Stimulated activated naive B cell treated with anti-CD40 and anti-IgM and Interleukin-4, amounts not matched to agents 10 μg/mL and 1 μg/mL and 100 μg/mL, for 72 hours (primary cell): Measurements from ENCODE around the gene VAMP2.
"Not testable (repeated sequence)": the region's sequence is repeated elsewhere in the genome, so short reads cannot be mapped to it uniquely, and the experiment has no call there.

Source experiments
- ATAC-seq, 2 donors: fragments of 150-1000 bp; cut with Tn5 transposase; replicated peaks; 2 replicates each; pipeline ENCODE4 v1.10.0; 2021; ENCODE audit warnings: moderate library complexity in 1 of 2
- DNase-seq: peaks from one replicate; pipeline ENCODE4 v3.0.0; 2021
- H3K27ac Mint-ChIP-seq: one replicate; pipeline ENCODE4 v1.8.0; 2022; ENCODE audit warnings: mild to moderate bottlenecking, mixed read lengths
- H3K27me3 Mint-ChIP-seq, 2 donors: one replicate each; pipeline ENCODE4 v1.8.0; 2022; ENCODE audit warnings: mixed read lengths in 2 of 2
- H3K36me3 Mint-ChIP-seq, 2 donors: one replicate each; pipeline ENCODE4 v1.8.0; 2022; ENCODE audit warnings: mixed read lengths in 2 of 2, mild to moderate bottlenecking in 1 of 2
- H3K4me1 Mint-ChIP-seq, 2 donors: one replicate each; pipeline ENCODE4 v1.8.0; 2022; ENCODE audit warnings: mixed read lengths in 2 of 2, mild to moderate bottlenecking in 1 of 2
- H3K4me3 Mint-ChIP-seq, 2 donors: one replicate each; pipeline ENCODE4 v1.8.0; 2022; ENCODE audit warnings: mild to moderate bottlenecking in 2 of 2, mixed read lengths in 2 of 2, moderate library complexity in 1 of 2
- H3K9me3 Mint-ChIP-seq, 2 donors: one replicate each; pipeline ENCODE4 v1.8.0; 2022; ENCODE audit warnings: mixed read lengths in 2 of 2, mild to moderate bottlenecking in 1 of 2

Gene VAMP2

DNA sequence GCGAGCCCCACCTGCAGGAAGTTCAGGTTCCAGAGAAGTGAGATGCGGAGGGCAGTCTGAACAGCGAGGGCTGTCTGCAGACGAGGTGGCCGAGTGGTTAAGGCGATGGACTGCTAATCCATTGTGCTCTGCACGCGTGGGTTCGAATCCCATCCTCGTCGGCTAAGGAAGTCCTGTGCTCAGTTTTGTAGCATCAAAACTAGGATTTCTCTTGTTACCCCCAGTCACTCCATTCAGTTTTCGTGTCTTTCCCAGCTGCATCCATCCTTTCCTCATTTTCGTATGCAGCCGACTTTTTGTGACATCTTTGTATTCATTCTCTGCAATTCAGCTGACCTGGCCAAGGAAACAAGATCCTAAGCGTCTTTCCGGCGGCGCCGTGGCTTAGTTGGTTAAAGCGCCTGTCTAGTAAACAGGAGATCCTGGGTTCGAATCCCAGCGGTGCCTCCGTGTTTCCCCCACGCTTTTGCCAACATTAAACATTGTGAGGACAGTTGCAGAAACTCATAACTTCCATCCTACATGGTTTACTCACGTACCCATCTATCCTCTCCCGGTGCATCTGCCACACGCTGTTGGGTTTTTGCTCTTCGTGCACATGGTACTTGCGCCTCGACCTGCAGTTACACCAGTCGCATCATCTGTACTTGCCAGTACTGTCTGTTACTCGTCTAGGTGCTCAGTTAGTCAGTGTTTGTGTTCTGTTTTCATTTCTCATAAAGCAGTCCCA lies 24.2 kb upstream of the VAMP2 start:
- peak; percentile 52 to 60 for ATAC-seq
- H3K27ac Mint-ChIP-seq, result no peak overlapping the region
- H3K4me3 Mint-ChIP-seq, result no peak overlapping the region

DNA sequence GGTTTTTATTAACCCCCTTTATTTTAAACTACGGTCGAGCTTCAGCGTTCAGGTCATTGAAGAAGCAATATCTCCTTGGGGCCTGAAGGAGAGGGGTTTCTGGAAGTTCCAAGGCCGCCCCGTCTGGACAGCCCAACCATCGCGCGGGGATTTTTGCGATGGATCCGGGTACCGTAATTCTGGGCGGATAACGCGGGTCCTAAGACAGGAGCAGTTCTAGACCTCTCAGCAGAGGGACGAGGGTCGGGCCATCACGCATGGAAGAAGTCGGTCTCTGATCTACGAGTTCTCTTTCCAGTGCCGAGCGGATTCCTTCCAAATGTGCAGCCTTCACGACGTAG lies 23.7 kb upstream of the VAMP2 start:
- peak; percentile 14 to 19 for ATAC-seq
- no peak overlapping the region for H3K4me3 Mint-ChIP-seq
- DNase-seq, result no peak

More for the DNA sequence above, 24.2 kb upstream of the VAMP2 start:
- Mint-ChIP-seq H3K9me3 (no peaks in the 10 kb centered on the region), H3K4me1 (peaks cover 12 to 23% of the 10 kb centered on the region in 2 donors), H3K36me3 (no peaks in the 10 kb centered on the region), H3K27me3 (no peaks in the 10 kb centered on the region)
- peak; percentile 93 for DNase-seq

DNA sequence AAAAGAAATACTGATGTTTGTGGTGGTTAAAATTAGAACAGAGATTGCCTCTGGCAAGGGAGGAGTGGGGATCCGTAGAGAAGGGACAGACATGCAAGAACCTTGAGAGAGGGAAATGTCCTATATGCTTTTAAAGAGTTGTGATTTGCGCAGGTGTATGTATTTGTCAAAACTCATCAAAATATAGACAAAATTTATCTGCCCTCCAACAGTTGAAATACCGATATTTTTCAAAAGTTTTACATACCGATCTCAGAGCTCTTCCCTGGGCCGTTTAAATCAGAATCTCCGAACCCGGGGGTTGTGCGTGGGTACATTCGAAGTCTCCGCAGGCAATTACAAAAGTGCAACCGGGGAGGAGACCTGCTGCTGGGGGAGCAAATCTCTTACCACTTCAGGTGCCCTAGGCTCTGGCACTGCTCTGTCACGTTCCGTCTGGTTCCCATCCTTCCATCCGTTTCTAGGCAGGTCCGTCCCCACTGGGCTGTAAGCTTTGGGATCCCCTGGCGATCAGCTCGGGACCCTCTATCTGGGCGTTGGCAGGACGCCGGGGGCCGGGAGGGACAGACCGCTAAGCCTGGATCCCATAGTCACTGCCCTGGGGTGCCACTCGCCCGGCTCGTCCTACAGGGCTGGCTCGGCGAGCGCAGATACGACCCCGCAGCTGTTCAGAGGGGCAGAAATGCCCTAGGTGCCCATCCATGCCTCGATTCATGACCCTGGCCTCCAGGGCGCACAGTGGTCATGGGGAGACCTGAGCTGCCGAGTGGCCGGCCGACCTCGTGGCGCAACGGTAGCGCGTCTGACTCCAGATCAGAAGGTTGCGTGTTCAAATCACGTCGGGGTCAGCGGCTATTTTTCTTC lies 23.1 kb upstream of the VAMP2 start:
- Mint-ChIP-seq H3K4me3 (no peak overlapping the region), H3K9me3 (no peaks in the 10 kb centered on the region), H3K4me1 (peaks cover 10 to 29% of the 10 kb centered on the region in 2 donors), H3K27ac (no peak overlapping the region), H3K36me3 (no peaks in the 10 kb centered on the region), H3K27me3 (no peaks in the 10 kb centered on the region)
- DNase-seq, result peak; percentile 82
- peak; percentile 18 to 31 for ATAC-seq

More for the DNA sequence above, 23.7 kb upstream of the VAMP2 start:
- Mint-ChIP-seq H3K27ac (no peak overlapping the region), H3K27me3 (no peaks in the 10 kb centered on the region), H3K9me3 (no peaks in the 10 kb centered on the region), H3K4me1 (peaks cover 13 to 26% of the 10 kb centered on the region in 2 donors), H3K36me3 (no peaks in the 10 kb centered on the region)

DNA sequence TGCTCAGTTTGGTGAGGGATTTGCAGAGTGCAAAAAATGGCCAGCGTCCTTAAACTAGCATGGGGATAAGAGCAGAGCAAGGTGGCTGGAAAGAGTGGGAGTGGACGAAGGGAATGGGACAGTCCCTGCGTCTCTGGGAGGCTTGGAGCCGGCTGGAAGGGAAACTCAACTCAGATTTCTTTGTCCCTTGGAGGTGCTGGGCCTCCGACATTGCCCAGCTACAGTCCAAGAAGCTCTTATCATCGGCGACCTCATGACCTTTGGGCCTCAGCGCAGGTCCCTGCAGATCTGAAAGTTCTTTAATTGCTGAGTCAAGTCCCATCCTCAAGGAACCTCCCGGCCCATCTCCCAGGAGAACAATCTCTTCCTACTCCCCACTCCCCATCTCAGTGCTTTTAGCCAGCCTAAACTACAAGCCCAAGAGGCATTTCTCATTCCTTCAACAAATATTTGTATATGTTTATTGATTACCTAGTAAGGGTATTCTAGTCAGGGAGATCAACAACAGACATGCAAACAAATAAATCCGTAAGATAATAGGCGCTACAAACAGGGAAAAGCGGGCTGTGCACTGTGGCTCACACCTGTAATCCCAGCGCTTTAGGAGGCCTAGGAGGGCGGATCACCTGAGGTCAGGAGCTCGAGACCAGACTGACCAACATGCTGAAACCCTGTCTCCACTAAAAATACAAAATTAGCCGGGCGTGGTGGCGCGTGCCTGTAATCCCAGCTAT lies 14.4 kb upstream of the VAMP2 start:
- Mint-ChIP-seq H3K36me3 (peaks cover 0 to 3% of the 10 kb centered on the region in 2 donors), H3K27ac (peak overlapping the region; percentile 92), H3K4me3 (peak overlapping the region; percentile 85 to 93), H3K4me1 (peaks cover 31 to 50% of the 10 kb centered on the region in 2 donors), H3K27me3 (no peaks in the 10 kb centered on the region), H3K9me3 (no peaks in the 10 kb centered on the region)
- DNase-seq (no peak), ATAC-seq (no peak)

DNA sequence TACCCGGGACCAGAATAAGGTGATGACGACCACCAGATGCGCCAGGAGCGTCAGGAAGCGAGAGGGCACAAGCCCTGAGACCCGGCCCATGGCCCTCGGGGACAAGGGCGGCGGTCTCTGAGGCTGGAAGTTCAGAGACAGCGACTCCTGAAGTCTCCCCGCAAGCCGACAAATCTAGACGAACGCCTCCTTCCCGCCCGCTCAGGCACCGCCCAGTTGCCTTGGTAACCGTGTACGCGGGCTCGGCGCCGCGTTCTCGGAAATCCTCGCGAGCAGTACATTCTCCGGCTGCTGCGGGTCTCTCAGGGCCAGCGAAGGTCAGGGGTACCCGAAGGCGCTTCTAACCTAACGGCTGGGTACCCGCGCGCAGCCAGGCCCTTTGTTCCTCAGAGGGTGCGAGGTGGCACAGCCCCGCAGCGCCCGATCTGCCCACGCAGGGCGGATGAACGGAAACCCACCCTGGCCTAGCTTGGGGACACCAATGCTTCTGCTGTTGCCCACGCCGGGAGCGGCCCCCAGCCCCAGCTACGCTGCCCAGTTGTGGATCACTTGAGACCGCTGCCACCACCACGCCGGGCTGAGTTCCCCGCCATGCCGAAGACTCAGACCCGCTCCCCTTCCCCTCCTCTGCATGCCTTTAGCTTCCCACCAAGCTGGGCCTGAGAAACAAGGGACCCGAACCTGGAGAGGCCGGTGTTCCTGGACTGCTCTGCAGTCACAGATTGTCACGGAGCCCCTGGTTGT lies 13.6 kb upstream of the VAMP2 start, which contains the start of gene TMEM107:
Gene TMEM107 (minus strand): TSS at position 184 of the 744 bp plus-strand sequence. CDS start 94 bp downstream, at position 90.
- Mint-ChIP-seq H3K27ac (peak within 1 kb of the TSS; percentile 92), H3K4me1 (peaks cover 29 to 49% of the 10 kb centered on the region in 2 donors), H3K9me3 (no peaks in the 10 kb centered on the region), H3K27me3 (no peaks in the 10 kb centered on the region), H3K4me3 (peak within 1 kb of the TSS; percentile 85 to 93), H3K36me3 (peaks cover 0 to 3% of the 10 kb centered on the region in 2 donors)
- DNase-seq (peak; percentile 82), ATAC-seq (peak; percentile 47 to 63)

DNA sequence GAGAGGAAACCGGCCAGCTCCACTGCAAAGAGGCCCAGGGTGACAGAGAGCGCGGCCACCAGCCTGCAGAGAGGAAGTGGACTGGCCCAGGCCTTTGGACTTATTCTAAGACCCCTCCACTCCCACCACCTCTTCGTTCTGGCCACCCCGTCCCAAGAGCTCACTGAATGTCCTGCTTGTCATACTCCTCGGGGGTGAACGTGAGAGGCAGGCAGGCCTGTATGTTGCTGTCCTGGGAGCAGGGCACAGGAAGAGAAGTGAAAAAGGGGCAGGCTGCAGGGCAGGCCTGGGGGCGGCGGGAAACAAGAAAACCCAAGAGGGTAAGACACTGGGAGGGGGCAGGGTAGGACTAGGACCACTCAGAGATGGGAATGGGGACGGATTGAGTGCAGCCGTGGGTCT lies 13.0 kb upstream of the VAMP2 start:
- peak; percentile 7 to 18 for ATAC-seq
- no peaks in the 10 kb centered on the region for H3K9me3 Mint-ChIP-seq
- peak overlapping the region; percentile 85 to 93 for H3K4me3 Mint-ChIP-seq
- H3K27me3 Mint-ChIP-seq, result no peaks in the 10 kb centered on the region
- peaks cover 0 to 3% of the 10 kb centered on the region in 2 donors for H3K36me3 Mint-ChIP-seq
- no peak for DNase-seq
- H3K4me1 Mint-ChIP-seq, result peaks cover 29 to 45% of the 10 kb centered on the region in 2 donors
- peak overlapping the region; percentile 92 for H3K27ac Mint-ChIP-seq

DNA sequence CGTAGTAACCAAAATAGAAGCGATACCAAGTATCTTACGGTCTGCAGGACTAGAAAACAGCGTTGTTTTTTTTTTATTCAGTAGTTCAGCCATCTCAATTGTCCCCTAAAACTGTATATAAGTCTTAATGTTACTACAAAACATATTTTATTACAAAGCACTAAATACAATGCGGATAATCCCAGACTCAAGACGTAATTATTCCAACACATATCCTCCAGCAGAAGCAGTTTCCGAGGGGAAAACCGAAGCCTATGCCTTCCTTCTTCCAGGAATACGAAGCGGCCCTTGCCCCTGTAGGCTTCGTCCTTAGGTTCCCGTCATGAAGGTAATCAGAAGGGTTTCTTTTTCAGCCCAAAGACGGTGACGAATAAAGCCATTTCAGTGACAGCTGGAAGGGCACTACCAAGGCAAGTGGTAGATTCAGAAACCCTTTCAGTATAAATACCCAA lies 11.1 kb upstream of the VAMP2 start:
- H3K4me1 Mint-ChIP-seq, result peaks cover 29 to 45% of the 10 kb centered on the region in 2 donors
- no peaks in the 10 kb centered on the region for H3K27me3 Mint-ChIP-seq
- ATAC-seq (no peak), DNase-seq (no peak)
- H3K36me3 Mint-ChIP-seq, result peaks cover 0 to 3% of the 10 kb centered on the region in 2 donors
- H3K27ac Mint-ChIP-seq, result peak overlapping the region; percentile 100
- H3K9me3 Mint-ChIP-seq, result no peaks in the 10 kb centered on the region
- peak overlapping the region; percentile 82 to 93 for H3K4me3 Mint-ChIP-seq

DNA sequence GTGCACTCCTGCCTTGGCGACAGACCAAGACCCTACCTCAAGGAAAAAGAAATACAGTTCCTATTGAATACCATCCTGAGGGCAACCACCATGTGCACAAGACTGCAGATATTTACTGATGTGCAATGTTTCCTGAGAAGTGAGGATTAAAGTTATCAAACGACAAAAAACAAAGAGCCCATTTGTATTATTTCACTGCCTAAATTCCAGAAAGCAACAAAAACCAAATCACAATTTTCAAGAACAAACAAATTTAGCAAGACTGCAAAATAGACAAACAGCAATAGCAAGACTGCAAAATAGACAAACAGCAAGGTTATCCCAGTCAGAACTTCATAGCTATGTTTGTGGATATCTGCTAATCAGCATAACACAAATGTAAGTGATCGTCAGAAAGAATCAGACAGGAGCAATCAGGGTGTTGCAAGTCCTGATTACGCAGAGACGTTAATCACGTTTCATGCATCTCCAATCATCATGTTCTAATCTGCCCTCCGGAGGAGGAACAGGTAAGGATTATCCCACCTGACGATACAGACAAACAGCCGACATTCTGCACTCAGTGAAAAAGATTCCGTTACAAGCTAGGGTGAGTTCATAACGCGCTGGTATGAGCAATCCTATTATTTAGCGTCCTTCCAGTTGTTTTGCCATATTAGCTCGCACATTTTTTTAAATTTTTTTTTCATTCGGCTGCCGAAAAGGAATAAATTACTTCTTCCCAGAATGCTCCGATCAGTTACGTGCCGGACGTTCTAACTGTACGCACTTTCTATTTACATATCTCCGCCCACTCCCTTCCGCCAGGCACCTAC lies 10.5 kb upstream of the VAMP2 start:
- DNase-seq, result peak; percentile 79
- H3K4me1 Mint-ChIP-seq, result peaks cover 29 to 45% of the 10 kb centered on the region in 2 donors
- no peaks in the 10 kb centered on the region for H3K27me3 Mint-ChIP-seq
- peaks cover 0 to 3% of the 10 kb centered on the region in 2 donors for H3K36me3 Mint-ChIP-seq
- peak overlapping the region; percentile 82 to 93 for H3K4me3 Mint-ChIP-seq
- H3K9me3 Mint-ChIP-seq, result no peaks in the 10 kb centered on the region
- ATAC-seq, result peak; percentile 84 to 85
- peak overlapping the region; percentile 100 for H3K27ac Mint-ChIP-seq

DNA sequence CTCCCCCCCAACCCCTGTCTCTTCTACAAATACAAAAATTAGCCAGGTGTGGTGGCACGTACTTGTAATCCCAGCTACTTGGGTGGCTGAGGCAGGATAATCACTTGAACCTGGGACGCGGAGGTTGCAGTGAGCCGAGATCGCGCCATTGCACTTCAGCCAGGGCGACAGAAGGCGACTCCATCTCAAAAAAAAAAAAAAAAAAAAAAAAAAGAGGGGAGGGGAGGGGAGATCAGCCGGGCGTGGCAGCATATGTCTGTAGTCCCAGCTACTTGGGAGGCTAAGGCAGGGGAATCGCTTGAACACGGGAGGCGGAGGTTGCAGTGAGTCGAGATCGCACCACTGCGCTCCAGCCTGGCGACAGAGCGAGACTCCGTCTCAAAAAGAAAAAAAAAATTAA lies 7.4 kb upstream of the VAMP2 start:
- DNase-seq, H3K27ac Mint-ChIP-seq, H3K27me3 Mint-ChIP-seq, H3K9me3 Mint-ChIP-seq, ATAC-seq, H3K4me3 Mint-ChIP-seq, H3K36me3 Mint-ChIP-seq: not testable (repeated sequence)
- peaks cover 14 to 24% of the 10 kb centered on the region in 2 donors for H3K4me1 Mint-ChIP-seq

DNA sequence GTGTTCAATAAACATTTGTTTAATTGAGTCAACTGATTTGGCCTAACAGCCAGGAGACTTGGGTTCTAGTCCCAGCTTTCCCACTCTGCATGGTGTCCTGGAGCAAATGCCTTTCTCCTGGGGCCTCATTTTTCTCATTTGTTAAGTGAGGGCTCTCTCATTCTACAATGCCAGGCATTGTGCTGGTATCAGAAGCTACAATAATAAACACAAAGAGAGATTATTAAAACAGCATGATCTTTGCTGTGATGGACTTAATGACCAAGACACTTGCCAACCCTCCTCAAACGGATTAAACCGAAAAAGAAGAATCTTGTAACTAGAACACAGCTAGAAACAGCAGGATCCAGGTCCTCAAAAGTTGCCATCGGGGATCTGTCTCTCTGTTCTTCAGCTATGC lies 4.8 kb upstream of the VAMP2 start:
- ATAC-seq (no peak), DNase-seq (no peak)
- Mint-ChIP-seq H3K27ac (no peak overlapping the region), H3K4me3 (no peak overlapping the region), H3K4me1 (peaks cover 16 to 27% of the 10 kb centered on the region in 2 donors), H3K36me3 (peaks cover 4% of the 10 kb centered on the region in 2 donors), H3K27me3 (no peaks in the 10 kb centered on the region), H3K9me3 (no peaks in the 10 kb centered on the region)

DNA sequence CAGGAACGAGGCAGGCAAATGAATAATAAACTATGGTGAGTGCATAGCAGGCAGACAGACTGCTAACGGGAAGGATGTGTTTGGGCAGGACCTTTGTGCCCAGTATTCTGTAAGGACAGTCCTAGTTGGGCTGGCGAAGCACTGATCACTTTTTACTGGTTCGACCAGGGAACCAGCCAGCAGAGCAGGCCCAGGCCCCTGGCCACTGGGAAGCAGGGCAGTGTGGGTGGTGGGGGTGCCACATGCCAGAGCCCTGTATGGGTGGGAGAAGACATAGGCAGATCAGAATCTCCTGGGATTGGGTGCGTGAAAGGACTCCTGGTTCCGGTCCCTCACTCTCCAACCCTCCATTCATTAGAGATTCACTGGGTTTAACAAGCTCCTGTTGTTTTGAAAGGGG lies 4.0 kb upstream of the VAMP2 start:
- no peaks in the 10 kb centered on the region for H3K9me3 Mint-ChIP-seq
- H3K27me3 Mint-ChIP-seq, result no peaks in the 10 kb centered on the region
- H3K36me3 Mint-ChIP-seq, result peaks cover 4% of the 10 kb centered on the region in 2 donors
- H3K4me1 Mint-ChIP-seq, result peaks cover 19 to 32% of the 10 kb centered on the region in 2 donors
- DNase-seq (no peak), ATAC-seq (no peak)
- H3K27ac Mint-ChIP-seq, result no peak overlapping the region
- no peak overlapping the region for H3K4me3 Mint-ChIP-seq

DNA sequence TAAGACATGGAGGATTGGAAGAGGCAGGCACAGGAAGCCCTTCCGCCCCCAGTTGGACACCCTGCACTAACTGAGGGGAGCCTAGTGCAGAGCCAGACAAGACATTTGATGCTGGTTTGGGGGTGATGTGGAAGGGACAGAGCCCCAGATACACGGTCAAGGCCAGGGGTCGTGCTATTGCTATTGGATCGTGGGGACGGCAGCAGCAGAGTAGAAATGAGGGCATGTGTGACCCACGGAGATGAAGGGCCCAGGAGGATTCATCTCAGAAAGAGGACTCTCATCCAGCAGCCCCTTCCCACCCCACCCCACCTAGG lies 2.0 kb upstream of the VAMP2 start:
- peak overlapping the region; percentile 31 for H3K27ac Mint-ChIP-seq
- no peaks in the 10 kb centered on the region for H3K27me3 Mint-ChIP-seq
- no peak for ATAC-seq
- H3K4me3 Mint-ChIP-seq, result no peak overlapping the region
- H3K9me3 Mint-ChIP-seq, result no peaks in the 10 kb centered on the region
- peaks cover 37 to 47% of the 10 kb centered on the region in 2 donors for H3K4me1 Mint-ChIP-seq
- H3K36me3 Mint-ChIP-seq, result peaks cover 9 to 20% of the 10 kb centered on the region in 2 donors
- no peak for DNase-seq
